PC-9 (cell line): Measurements from ENCODE around the gene FKBP7.

Source experiments
- EZH2 ChIP-seq: fragments of 200-600 bp; sonication (generic); IDR thresholded peaks from 2 replicates; pipeline ENCODE4 v1.8.0; 2017; ENCODE audit warnings: antibody characterized with exemption, low read depth
- TF ChIP-seq, protein P1 (sequence below): fragments of 200-600 bp; sonication (generic); conservative IDR thresholded peaks from 2 replicates; pipeline ENCODE4 v1.6.1; 2017; ENCODE audit warnings: mixed run types, antibody characterized with exemption, mild to moderate bottlenecking, moderate library complexity

DNA sequence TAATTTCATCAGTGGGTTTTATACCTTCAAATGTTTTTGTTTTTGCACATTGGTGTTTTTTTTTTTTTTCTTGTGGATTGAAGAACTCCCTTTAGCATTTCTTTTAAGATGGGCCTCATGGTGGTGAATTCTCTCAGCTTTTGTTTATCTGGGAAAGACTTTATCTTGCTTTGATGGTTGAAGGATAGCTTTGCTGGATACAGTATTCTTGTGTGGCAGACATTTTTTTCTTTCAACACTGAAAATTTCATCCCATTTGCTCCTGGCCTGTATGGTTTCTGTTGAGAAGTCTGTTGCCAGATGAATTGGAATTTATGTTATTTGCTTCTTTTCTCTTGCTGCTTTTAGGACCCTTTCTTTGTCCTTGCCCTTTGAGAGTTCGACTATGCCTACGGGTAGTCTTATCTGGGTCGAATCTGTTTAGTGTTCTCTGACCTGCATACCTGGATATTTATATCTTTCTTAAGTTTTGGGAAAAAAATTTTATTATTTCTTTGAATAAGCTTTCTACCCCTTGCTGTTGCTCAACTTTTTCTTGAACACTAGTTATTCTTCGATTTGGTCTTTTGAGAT lies 53.1 kb downstream of the FKBP7 start:
- TF ChIP-seq, protein P1, sequence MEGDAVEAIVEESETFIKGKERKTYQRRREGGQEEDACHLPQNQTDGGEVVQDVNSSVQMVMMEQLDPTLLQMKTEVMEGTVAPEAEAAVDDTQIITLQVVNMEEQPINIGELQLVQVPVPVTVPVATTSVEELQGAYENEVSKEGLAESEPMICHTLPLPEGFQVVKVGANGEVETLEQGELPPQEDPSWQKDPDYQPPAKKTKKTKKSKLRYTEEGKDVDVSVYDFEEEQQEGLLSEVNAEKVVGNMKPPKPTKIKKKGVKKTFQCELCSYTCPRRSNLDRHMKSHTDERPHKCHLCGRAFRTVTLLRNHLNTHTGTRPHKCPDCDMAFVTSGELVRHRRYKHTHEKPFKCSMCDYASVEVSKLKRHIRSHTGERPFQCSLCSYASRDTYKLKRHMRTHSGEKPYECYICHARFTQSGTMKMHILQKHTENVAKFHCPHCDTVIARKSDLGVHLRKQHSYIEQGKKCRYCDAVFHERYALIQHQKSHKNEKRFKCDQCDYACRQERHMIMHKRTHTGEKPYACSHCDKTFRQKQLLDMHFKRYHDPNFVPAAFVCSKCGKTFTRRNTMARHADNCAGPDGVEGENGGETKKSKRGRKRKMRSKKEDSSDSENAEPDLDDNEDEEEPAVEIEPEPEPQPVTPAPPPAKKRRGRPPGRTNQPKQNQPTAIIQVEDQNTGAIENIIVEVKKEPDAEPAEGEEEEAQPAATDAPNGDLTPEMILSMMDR: no peak
- no peak for TF ChIP-seq EZH2
